ENCODE data around the gene SLC25A27.
"Not testable (repeated sequence)": the region's sequence is repeated elsewhere in the genome, so short reads cannot be mapped to it uniquely, and the experiment has no call there.

The SLC25A27 gene

GRCh38 chr6:46652603-46653438 is at the start of gene SLC25A27, which contains the start of gene CYP39A1:
SLC25A27 (plus strand) TSS chr6:46652975; CDS start chr6:46653193, 218 bp downstream.
CYP39A1 (minus strand) TSS chr6:46652818; CDS start chr6:46652582, 236 bp downstream.
- DNase-seq, result peak; percentile 67

- DNase-seq, result no peak
These were observed 47.5 kb upstream of the SLC25A27 start for GRCh38 chr6:46605091-46605797.

- DNase-seq, result no peak
These were observed 46.4 kb upstream of the SLC25A27 start for GRCh38 chr6:46606338-46606737.

- no peak for DNase-seq
These were observed 41.8 kb upstream of the SLC25A27 start for GRCh38 chr6:46610862-46611553.

- no peak for DNase-seq
These were observed 40.1 kb upstream of the SLC25A27 start for GRCh38 chr6:46612645-46613044.

GRCh38 chr6:46618726-46619125 is 34.0 kb upstream of the SLC25A27 start:
- DNase-seq, result no peak

- peak; percentile 36 for DNase-seq
These were observed 26.4 kb upstream of the SLC25A27 start for GRCh38 chr6:46626228-46626909.

- DNase-seq, result no peak
These were observed 25.8 kb upstream of the SLC25A27 start for GRCh38 chr6:46626976-46627375.

GRCh38 chr6:46628498-46628897 is 24.3 kb upstream of the SLC25A27 start:
- DNase-seq, result no peak

- DNase-seq, result no peak
These were observed 23.8 kb upstream of the SLC25A27 start for GRCh38 chr6:46628976-46629375.

GRCh38 chr6:46629691-46630090 is 23.1 kb upstream of the SLC25A27 start:
- no peak for DNase-seq

- DNase-seq, result no peak
These were observed 20.7 kb upstream of the SLC25A27 start for GRCh38 chr6:46632053-46632452.

GRCh38 chr6:46635462-46635861 is 17.3 kb upstream of the SLC25A27 start:
- DNase-seq, result no peak

GRCh38 chr6:46637145-46637544 is 15.6 kb upstream of the SLC25A27 start:
- peak; percentile 21 for DNase-seq

- no peak for DNase-seq
These were observed 14.8 kb upstream of the SLC25A27 start for GRCh38 chr6:46637933-46638332.

GRCh38 chr6:46638650-46639049 is 14.1 kb upstream of the SLC25A27 start:
- no peak for DNase-seq

- no peak for DNase-seq
These were observed 9.6 kb upstream of the SLC25A27 start for GRCh38 chr6:46642928-46643751.

- DNase-seq, result no peak
These were observed 7.5 kb upstream of the SLC25A27 start for GRCh38 chr6:46645265-46645664.

GRCh38 chr6:46648108-46648507 is 4.7 kb upstream of the SLC25A27 start:
- not testable (repeated sequence) for DNase-seq

GRCh38 chr6:46648869-46649492 is 3.8 kb upstream of the SLC25A27 start:
- DNase-seq, result no peak

GRCh38 chr6:46651006-46651405 is 1.8 kb upstream of the SLC25A27 start:
- no peak for DNase-seq

Measured in fibroblast of upper back skin (primary cell).